Astrocyte of the spinal cord (primary cell): ENCODE measurements around the gene MICOS13.

Experiments used
- DNase-seq: peaks from one replicate; pipeline ENCODE4 v3.0.0; 2011; ENCODE audit warnings: low read depth, low spot score
- H3K4me3 ChIP-seq: 2 replicates; pipeline ENCODE4 v1.5.1; 2011; ENCODE audit warnings: low read depth, mild to moderate bottlenecking, low read length, moderate library complexity
- CTCF ChIP-seq: IDR thresholded peaks from 2 replicates; pipeline ENCODE4 v1.5.1; 2012; ENCODE audit warnings: low read depth, mild to moderate bottlenecking, low read length, inconsistent platforms
- in situ Hi-C: cut with HindIII; loops from 2 replicates; pipeline ENCODE4 v1.10.0; 2017; ENCODE audit warnings: low sequenced_read_pairs

MICOS13 gene

GRCh38 chr19:5643060-5643459 lies 37.3 kb downstream of the MICOS13 start:
- no peak overlapping the region for H3K4me3 ChIP-seq
- no peak for DNase-seq
- no peak for TF ChIP-seq CTCF
- in situ Hi-C loops = no loop called here

DNA sequence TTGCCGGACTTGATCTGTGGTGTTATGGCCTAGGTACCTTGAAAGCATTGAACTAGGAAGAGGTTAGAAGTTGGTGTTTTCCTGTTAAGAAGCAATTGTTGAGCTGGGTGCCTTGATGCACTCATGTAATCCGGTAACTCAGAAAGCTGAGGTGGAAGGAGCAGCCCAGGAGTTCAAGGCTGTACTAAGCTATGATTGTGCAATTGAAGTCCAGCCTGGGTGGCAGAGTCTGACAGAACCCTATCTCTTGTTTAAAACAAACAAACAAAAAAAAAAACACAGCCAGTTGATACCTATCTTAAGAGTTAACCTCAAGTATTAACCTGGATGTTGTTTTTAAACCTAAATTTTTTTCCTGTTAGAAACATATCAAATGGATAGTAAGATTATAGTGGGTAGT lies 38.1 kb downstream of the MICOS13 start:
- TF ChIP-seq CTCF = no peak
- in situ Hi-C loops = no loop called here
- H3K4me3 ChIP-seq = no peak overlapping the region
- DNase-seq = no peak

DNA sequence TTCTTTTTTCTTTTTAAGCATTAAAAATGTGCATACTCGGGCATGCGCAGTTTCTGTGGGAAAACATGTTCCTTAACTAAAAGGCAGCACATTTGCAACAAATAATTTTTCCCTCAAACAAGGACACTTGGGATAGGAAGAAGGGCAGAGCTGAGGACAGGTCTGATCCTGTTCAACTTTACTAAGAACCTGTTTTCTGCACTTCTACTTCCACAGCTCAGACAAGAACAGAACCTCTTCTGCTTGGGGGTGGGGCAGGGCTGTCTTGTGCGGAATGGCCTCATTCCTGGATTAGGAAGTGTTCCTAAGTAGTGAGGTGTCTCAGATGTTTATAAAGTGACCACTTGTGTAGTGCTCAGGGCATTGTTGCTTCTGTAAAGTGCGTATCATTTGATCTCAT lies 39.1 kb downstream of the MICOS13 start:
- in situ Hi-C loops = no loop called here
- DNase-seq = no peak
- no peak for TF ChIP-seq CTCF
- H3K4me3 ChIP-seq = no peak overlapping the region

GRCh38 chr19:5637971-5638370 lies 42.3 kb downstream of the MICOS13 start:
- in situ Hi-C loops = no loop called here
- no peak overlapping the region for H3K4me3 ChIP-seq
- no peak for TF ChIP-seq CTCF
- DNase-seq = no peak

DNA sequence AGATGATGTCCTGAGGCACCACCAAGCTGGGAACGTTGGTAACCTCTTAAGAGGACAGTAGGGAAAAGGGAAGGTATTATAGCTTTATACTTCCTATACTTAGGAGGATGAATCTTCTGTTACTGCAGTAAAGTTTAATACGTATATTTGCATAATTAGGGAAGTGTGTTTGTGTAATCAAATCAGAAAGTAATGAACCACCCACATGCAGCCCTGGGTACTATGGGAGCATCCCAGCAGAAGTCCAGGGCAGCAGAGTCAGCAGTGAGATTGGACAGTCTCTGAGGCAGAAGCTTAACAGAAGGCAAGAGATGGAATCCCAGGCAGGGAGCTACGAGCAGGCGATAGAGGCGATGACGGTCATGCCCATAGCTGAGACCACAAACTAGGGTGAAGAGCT lies 44.9 kb downstream of the MICOS13 start:
- TF ChIP-seq CTCF = no peak
- H3K4me3 ChIP-seq = no peak overlapping the region
- no peak for DNase-seq
- in situ Hi-C loops = no loop called here

DNA sequence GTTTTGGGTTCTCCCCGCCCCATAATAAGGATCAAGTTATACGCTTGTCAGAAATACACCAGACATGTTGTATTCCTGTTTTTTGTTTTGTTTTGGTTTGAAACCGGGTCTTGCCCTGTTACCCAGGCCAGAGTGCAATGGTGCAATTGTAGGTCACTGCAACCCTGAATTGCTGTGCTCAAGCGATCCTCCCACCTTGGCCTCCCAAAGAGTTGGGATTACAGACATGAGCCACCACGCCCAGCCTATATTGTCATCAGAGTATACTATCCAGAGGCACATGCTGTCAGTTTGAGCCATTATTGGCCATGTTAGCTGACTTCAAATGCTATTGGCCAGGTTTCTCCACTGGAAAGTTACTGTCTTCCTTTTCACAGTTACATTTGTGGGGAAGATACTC lies 47.7 kb downstream of the MICOS13 start:
- no peak for TF ChIP-seq CTCF
- in situ Hi-C loops = no loop called here
- no peak for DNase-seq
- no peak overlapping the region for H3K4me3 ChIP-seq

- no peak for TF ChIP-seq CTCF
- H3K4me3 ChIP-seq = no peak overlapping the region
- in situ Hi-C loops = no loop called here
- DNase-seq = no peak
Measured at GRCh38 chr19:5632241-5632612, 48.1 kb downstream of the MICOS13 start.
